Effector memory CD8-positive, alpha-beta T cell (primary cell): ENCODE data around the gene CLMN.

Experiments used
- ATAC-seq: fragments of 150-1000 bp; cut with Tn5 transposase; replicated peaks from 2 replicates; pipeline ENCODE4 v1.10.0; 2021; ENCODE audit warnings: mild to moderate bottlenecking, moderate library complexity
- DNase-seq, 3 experiments: peaks; one replicate each; pipeline ENCODE4 v3.0.0; 2021
- H3K27ac Mint-ChIP-seq, 2 donors: one replicate each; pipeline ENCODE4 v1.8.0; 2022; ENCODE audit warnings: mild to moderate bottlenecking in 2 of 2, mixed read lengths in 2 of 2, moderate library complexity in 2 of 2
- H3K27me3 Mint-ChIP-seq, 2 donors: one replicate each; pipeline ENCODE4 v1.8.0; 2022; ENCODE audit warnings: mixed read lengths in 2 of 2
- H3K36me3 Mint-ChIP-seq: one replicate; pipeline ENCODE4 v1.8.0; 2022; ENCODE audit warnings: mild to moderate bottlenecking, moderate library complexity, mixed read lengths; ENCODE audit not compliant: insufficient read depth
- H3K4me1 Mint-ChIP-seq, 2 donors: one replicate each; pipeline ENCODE4 v1.8.0; 2022; ENCODE audit warnings: low read depth in 2 of 2, mixed read lengths in 2 of 2
- H3K4me3 Mint-ChIP-seq, 2 donors: one replicate each; pipeline ENCODE4 v1.8.0; 2022; ENCODE audit warnings: mild to moderate bottlenecking in 2 of 2, mixed read lengths in 2 of 2, moderate library complexity in 2 of 2
- H3K9me3 Mint-ChIP-seq, 2 donors: one replicate each; pipeline ENCODE4 v1.8.0; 2022; ENCODE audit warnings: mixed read lengths in 2 of 2

Gene CLMN

GRCh38 chr14:95301527-95302187, 18.1 kb downstream of the CLMN start:
- DNase-seq (no peak), ATAC-seq (no peak)
- Mint-ChIP-seq H3K36me3 (no peaks in the 10 kb centered on the region), H3K4me3 (no peak overlapping the region), H3K27me3 (peaks cover 44 to 88% of the 10 kb centered on the region in 2 donors), H3K27ac (no peak overlapping the region), H3K9me3 (no peaks in the 10 kb centered on the region), H3K4me1 (peaks cover 0 to 4% of the 10 kb centered on the region in 2 donors)

GRCh38 chr14:95300697-95301526, 18.8 kb downstream of the CLMN start:
- Mint-ChIP-seq H3K4me1 (peaks cover 0 to 4% of the 10 kb centered on the region in 2 donors), H3K27ac (no peak overlapping the region), H3K36me3 (no peaks in the 10 kb centered on the region), H3K9me3 (peaks cover 0 to 1% of the 10 kb centered on the region in 2 donors), H3K4me3 (no peak overlapping the region), H3K27me3 (peaks cover 48 to 88% of the 10 kb centered on the region in 2 donors)
- DNase-seq (no peak), ATAC-seq (no peak)

GRCh38 chr14:95300002-95300696, 19.6 kb downstream of the CLMN start:
- Mint-ChIP-seq H3K9me3 (peaks cover 0 to 1% of the 10 kb centered on the region in 2 donors), H3K27ac (no peak overlapping the region), H3K4me1 (peaks cover 0 to 4% of the 10 kb centered on the region in 2 donors), H3K4me3 (no peak overlapping the region), H3K36me3 (no peaks in the 10 kb centered on the region), H3K27me3 (peaks cover 50 to 88% of the 10 kb centered on the region in 2 donors)
- ATAC-seq (no peak), DNase-seq (no peak)

GRCh38 chr14:95299271-95299670, 20.4 kb downstream of the CLMN start:
- ATAC-seq (no peak), DNase-seq (no peak)
- H3K36me3 Mint-ChIP-seq: no peaks in the 10 kb centered on the region
- H3K27me3 Mint-ChIP-seq: peaks cover 50 to 89% of the 10 kb centered on the region in 2 donors
- H3K4me1 Mint-ChIP-seq: peaks cover 0 to 4% of the 10 kb centered on the region in 2 donors
- no peak overlapping the region for H3K27ac Mint-ChIP-seq
- H3K4me3 Mint-ChIP-seq: no peak overlapping the region
- peaks cover 0 to 1% of the 10 kb centered on the region in 2 donors for H3K9me3 Mint-ChIP-seq

GRCh38 chr14:95297832-95298231, 21.9 kb downstream of the CLMN start:
- H3K36me3 Mint-ChIP-seq: no peaks in the 10 kb centered on the region
- no peak overlapping the region for H3K27ac Mint-ChIP-seq
- no peak for ATAC-seq
- peaks cover 0 to 1% of the 10 kb centered on the region in 2 donors for H3K9me3 Mint-ChIP-seq
- H3K27me3 Mint-ChIP-seq: peaks cover 55 to 82% of the 10 kb centered on the region in 2 donors
- DNase-seq: no peak
- H3K4me3 Mint-ChIP-seq: no peak overlapping the region
- peaks cover 0 to 4% of the 10 kb centered on the region in 2 donors for H3K4me1 Mint-ChIP-seq

- no peak overlapping the region for H3K27ac Mint-ChIP-seq
- peaks cover 0 to 1% of the 10 kb centered on the region in 2 donors for H3K9me3 Mint-ChIP-seq
- H3K36me3 Mint-ChIP-seq: no peaks in the 10 kb centered on the region
- ATAC-seq (no peak), DNase-seq (no peak)
- no peak overlapping the region for H3K4me3 Mint-ChIP-seq
- peaks cover 0 to 4% of the 10 kb centered on the region in 2 donors for H3K4me1 Mint-ChIP-seq
- H3K27me3 Mint-ChIP-seq: peaks cover 54 to 82% of the 10 kb centered on the region in 2 donors
These were observed 22.7 kb downstream of the CLMN start for GRCh38 chr14:95296966-95297365.

- H3K4me3 Mint-ChIP-seq: no peak overlapping the region
- H3K4me1 Mint-ChIP-seq: peaks cover 0 to 4% of the 10 kb centered on the region in 2 donors
- H3K27ac Mint-ChIP-seq: no peak overlapping the region
- ATAC-seq (no peak), DNase-seq (no peak)
- H3K9me3 Mint-ChIP-seq: peaks cover 0 to 1% of the 10 kb centered on the region in 2 donors
- peaks cover 46 to 82% of the 10 kb centered on the region in 2 donors for H3K27me3 Mint-ChIP-seq
- no peaks in the 10 kb centered on the region for H3K36me3 Mint-ChIP-seq
These were observed 23.9 kb downstream of the CLMN start for GRCh38 chr14:95295600-95296376.

- peaks cover 40 to 82% of the 10 kb centered on the region in 2 donors for H3K27me3 Mint-ChIP-seq
- H3K36me3 Mint-ChIP-seq: no peaks in the 10 kb centered on the region
- H3K27ac Mint-ChIP-seq: no peak overlapping the region
- H3K4me3 Mint-ChIP-seq: no peak overlapping the region
- peaks cover 0 to 1% of the 10 kb centered on the region in 2 donors for H3K9me3 Mint-ChIP-seq
- ATAC-seq (no peak), DNase-seq (no peak)
- H3K4me1 Mint-ChIP-seq: peaks cover 0 to 2% of the 10 kb centered on the region in 2 donors
These were observed 24.7 kb downstream of the CLMN start for GRCh38 chr14:95294834-95295599.

- Mint-ChIP-seq H3K27me3 (peaks cover 35 to 82% of the 10 kb centered on the region in 2 donors), H3K36me3 (no peaks in the 10 kb centered on the region), H3K9me3 (peaks cover 0 to 1% of the 10 kb centered on the region in 2 donors), H3K4me1 (no peaks in the 10 kb centered on the region), H3K4me3 (no peak overlapping the region), H3K27ac (no peak overlapping the region)
- no peak for ATAC-seq
- DNase-seq: no peak
These were observed 25.4 kb downstream of the CLMN start for GRCh38 chr14:95294320-95294719.

GRCh38 chr14:95293449-95293848, 26.3 kb downstream of the CLMN start:
- DNase-seq: no peak
- H3K4me3 Mint-ChIP-seq: no peak overlapping the region
- H3K36me3 Mint-ChIP-seq: no peaks in the 10 kb centered on the region
- no peaks in the 10 kb centered on the region for H3K4me1 Mint-ChIP-seq
- no peak for ATAC-seq
- peaks cover 35 to 82% of the 10 kb centered on the region in 2 donors for H3K27me3 Mint-ChIP-seq
- H3K27ac Mint-ChIP-seq: no peak overlapping the region
- peaks cover 0 to 1% of the 10 kb centered on the region in 2 donors for H3K9me3 Mint-ChIP-seq

GRCh38 chr14:95292660-95293425, 26.9 kb downstream of the CLMN start:
- DNase-seq (no peak), ATAC-seq (no peak)
- Mint-ChIP-seq H3K36me3 (peaks cover 3% of the 10 kb centered on the region), H3K27ac (no peak overlapping the region), H3K4me1 (no peaks in the 10 kb centered on the region), H3K4me3 (no peak overlapping the region), H3K9me3 (peaks cover 0 to 1% of the 10 kb centered on the region in 2 donors), H3K27me3 (peaks cover 30 to 82% of the 10 kb centered on the region in 2 donors)
